Choroid plexus epithelial cell (primary cell): ENCODE measurements around the gene CARS1.
A peak's percentile ranks its signal among the peaks of the same experiment; 100 is the strongest.

Experiments used
- DNase-seq: peaks from one replicate; pipeline ENCODE4 v3.0.0-alpha.2; 2010; ENCODE audit warnings: low read depth
- H3K4me3 ChIP-seq: 2 replicates; pipeline ENCODE4 v1.5.1; 2011; ENCODE audit warnings: low read depth, mild to moderate bottlenecking, control low read depth, low read length, moderate library complexity
- CTCF ChIP-seq: conservative IDR thresholded peaks from 2 replicates; pipeline ENCODE4 v1.5.1; 2011; ENCODE audit warnings: low read depth, mild to moderate bottlenecking, control low read depth, inconsistent platforms, low read length, moderate library complexity

CARS1 gene

GRCh38 chr11:2980168-2980840 lies 76.9 kb downstream of the CARS1 start:
- DNase-seq = no peak
- no peak for TF ChIP-seq CTCF
- no peak overlapping the region for H3K4me3 ChIP-seq

- no peak overlapping the region for H3K4me3 ChIP-seq
- no peak for TF ChIP-seq CTCF
- no peak for DNase-seq
These were observed 80.1 kb downstream of the CARS1 start for GRCh38 chr11:2977113-2977512.

GRCh38 chr11:2976294-2977063 lies 80.7 kb downstream of the CARS1 start:
- DNase-seq = no peak
- no peak overlapping the region for H3K4me3 ChIP-seq
- no peak for TF ChIP-seq CTCF

- peak; percentile 73 for DNase-seq
- peak; percentile 74 for TF ChIP-seq CTCF
- H3K4me3 ChIP-seq = no peak overlapping the region
These were observed 81.6 kb downstream of the CARS1 start for GRCh38 chr11:2975594-2975993.

GRCh38 chr11:2974272-2974671 lies 83.0 kb downstream of the CARS1 start:
- no peak for TF ChIP-seq CTCF
- DNase-seq = no peak
- H3K4me3 ChIP-seq = no peak overlapping the region

GRCh38 chr11:2968341-2968900 lies 88.8 kb downstream of the CARS1 start:
- no peak for DNase-seq
- no peak for TF ChIP-seq CTCF
- no peak overlapping the region for H3K4me3 ChIP-seq
